PC-9 (cell line): ENCODE data around the gene GDF7. TPM values are rescaled to one million over a fixed set of nuclear protein-coding genes. Genes with fewer than 3 reads are reported as not detected.
A peak's percentile ranks its signal among the peaks of the same experiment; 100 is the strongest.

ENCODE experiments used
- BruUV-seq: library from RNA; stranded (reverse); fragments of 400-500 nt; replicated peaks from 2 replicates; lab custom pipeline; 2021; lab: Mats Ljungman, UMichigan
- CTCF ChIA-PET: fragments of 300-600 bp; sonication (Branson Sonifier 250); formaldehyde crosslinking; loops from one replicate; lab custom pipeline; 2022; ENCODE audit warnings: antibody characterized with exemption; lab: Charles Lee
- POLR2A ChIA-PET: fragments of 300-600 bp; sonication (Branson Sonifier 250); formaldehyde crosslinking; loops from one replicate; lab custom pipeline; 2022; ENCODE audit warnings: antibody characterized with exemption; ENCODE audit not compliant: unreplicated experiment; lab: Charles Lee
- DNase-seq, 2 experiments: peaks; one replicate each; pipeline versions ENCODE4 v3.0.0 to v3.0.0-alpha.2; 2015 to 2022; ENCODE audit warnings: mixed read lengths in 1 of 2
- H2AFZ ChIP-seq: fragments of 200-600 bp; sonication (generic); 2 replicates; pipeline ENCODE4 v1.8.1; 2017; ENCODE audit warnings: antibody characterized with exemption
- H3F3A ChIP-seq: fragments of 200-600 bp; sonication (generic); 2 replicates; pipeline ENCODE4 v1.8.1; 2017; ENCODE audit warnings: antibody characterized with exemption, mild to moderate bottlenecking, low read depth; ENCODE audit not compliant: insufficient read depth
- H3K27ac ChIP-seq: fragments of 200-600 bp; sonication (generic); 2 replicates; pipeline ENCODE4 v1.6.1; 2016; ENCODE audit warnings: mixed run types
- H3K27me3 ChIP-seq: fragments of 200-600 bp; sonication (generic); 2 replicates; pipeline ENCODE4 v1.6.1; 2016; ENCODE audit warnings: low read depth, mixed run types; ENCODE audit not compliant: insufficient read depth
- H3K36me3 ChIP-seq: fragments of 200-600 bp; sonication (generic); 2 replicates; pipeline ENCODE4 v1.6.1; 2016; ENCODE audit warnings: low read depth, mixed run types
- H3K4me1 ChIP-seq: fragments of 200-600 bp; sonication (generic); replicated peaks from 2 replicates; pipeline ENCODE4 v1.6.1; 2016; ENCODE audit warnings: mixed run types; ENCODE audit not compliant: insufficient read depth
- H3K4me2 ChIP-seq: fragments of 200-600 bp; sonication (generic); 2 replicates; pipeline ENCODE4 v1.6.1; 2017; ENCODE audit warnings: mixed run types
- H3K4me3 ChIP-seq: fragments of 200-600 bp; sonication (generic); 2 replicates; pipeline ENCODE4 v1.6.1; 2016; ENCODE audit warnings: mixed run types
- H3K79me2 ChIP-seq: fragments of 200-600 bp; sonication (generic); 2 replicates; pipeline ENCODE4 v1.6.1; 2017; ENCODE audit warnings: low read depth, mixed run types
- H3K9me2 ChIP-seq: fragments of 200-600 bp; sonication (generic); 2 replicates; pipeline ENCODE4 v1.8.1; 2017; ENCODE audit warnings: mild to moderate bottlenecking; ENCODE audit not compliant: insufficient read depth
- H3K9me3 ChIP-seq: fragments of 200-600 bp; sonication (generic); 2 replicates; pipeline ENCODE4 v1.8.1; 2016; ENCODE audit warnings: low read depth; ENCODE audit not compliant: insufficient read depth
- H4K20me1 ChIP-seq: fragments of 200-600 bp; sonication (generic); 2 replicates; pipeline ENCODE4 v1.8.1; 2017; ENCODE audit not compliant: insufficient read depth
- EZH2 ChIP-seq: fragments of 200-600 bp; sonication (generic); IDR thresholded peaks from 2 replicates; pipeline ENCODE4 v1.8.0; 2017; ENCODE audit warnings: antibody characterized with exemption, low read depth
- intact Hi-C: fragments of 100-400 bp; cut with micrococcal nuclease; formaldehyde crosslinking; loops from one replicate; pipeline ENCODE4 v1.10.0; 2022; ENCODE audit not compliant: unreplicated experiment
- total RNA-seq: library from RNA; stranded (reverse); gene quantifications from 2 replicates; pipeline ENCODE4 v1.2.3, GENCODE V29; 2021
- TF ChIP-seq, protein P1 (sequence below): fragments of 200-600 bp; sonication (generic); conservative IDR thresholded peaks from 2 replicates; pipeline ENCODE4 v1.6.1; 2017; ENCODE audit warnings: mixed run types, antibody characterized with exemption, mild to moderate bottlenecking, moderate library complexity

The GDF7 gene
- total RNA-seq, 1 experiment from 2014 or later = 0.04 TPM

DNA sequence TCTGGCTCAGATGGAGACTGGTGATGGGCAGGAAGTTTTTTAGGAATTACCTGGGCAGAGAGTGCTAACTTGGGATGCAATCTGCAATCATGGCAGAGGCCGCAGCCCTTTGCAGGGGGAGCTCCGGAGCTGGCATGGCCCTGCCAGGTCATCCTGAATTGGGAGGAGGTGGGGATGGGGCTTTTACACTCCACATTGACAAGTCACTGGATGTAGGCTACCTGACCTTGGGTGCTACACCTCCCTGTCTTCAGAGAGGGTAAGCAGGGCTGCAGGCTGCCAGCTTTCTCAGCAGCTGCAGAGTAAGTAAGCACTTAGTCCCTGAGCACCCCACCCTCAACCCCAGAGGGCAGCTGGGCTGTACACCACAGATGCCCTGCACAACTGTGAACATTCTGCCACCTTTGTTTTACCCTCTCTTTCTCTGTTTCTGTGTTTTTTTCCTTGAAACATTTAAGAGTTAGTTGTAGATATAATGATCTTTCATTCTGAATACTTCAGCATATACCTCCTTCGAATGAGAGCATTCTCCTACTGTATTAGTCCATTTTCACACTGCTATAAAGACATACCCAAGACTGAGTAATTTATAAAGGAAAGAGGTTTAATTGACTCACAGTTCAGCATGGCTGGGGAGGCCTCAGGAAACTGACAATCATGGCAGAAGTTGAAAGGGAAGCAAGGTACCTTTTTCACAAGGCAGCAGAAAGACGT lies 9.3 kb upstream of the GDF7 start:
- Histone ChIP-seq H3K36me3 (no peaks in the 10 kb centered on the region), H3K4me2 (no peak overlapping the region), H3F3A (no peaks in the 10 kb centered on the region; the same call in 1 of the 2 replicates), H3K27ac (no peak overlapping the region), H3K9me3 (no peaks in the 10 kb centered on the region), H3K4me1 (peaks cover 15% of the 10 kb centered on the region), H2AFZ (no peak overlapping the region), H4K20me1 (no peaks in the 10 kb centered on the region), H3K9me2 (no peaks in the 10 kb centered on the region), H3K4me3 (no peak overlapping the region), H3K79me2 (no peaks in the 10 kb centered on the region), H3K27me3 (no peaks in the 10 kb centered on the region)
- intact Hi-C loops = no loop called here
- TF ChIP-seq, protein P1, sequence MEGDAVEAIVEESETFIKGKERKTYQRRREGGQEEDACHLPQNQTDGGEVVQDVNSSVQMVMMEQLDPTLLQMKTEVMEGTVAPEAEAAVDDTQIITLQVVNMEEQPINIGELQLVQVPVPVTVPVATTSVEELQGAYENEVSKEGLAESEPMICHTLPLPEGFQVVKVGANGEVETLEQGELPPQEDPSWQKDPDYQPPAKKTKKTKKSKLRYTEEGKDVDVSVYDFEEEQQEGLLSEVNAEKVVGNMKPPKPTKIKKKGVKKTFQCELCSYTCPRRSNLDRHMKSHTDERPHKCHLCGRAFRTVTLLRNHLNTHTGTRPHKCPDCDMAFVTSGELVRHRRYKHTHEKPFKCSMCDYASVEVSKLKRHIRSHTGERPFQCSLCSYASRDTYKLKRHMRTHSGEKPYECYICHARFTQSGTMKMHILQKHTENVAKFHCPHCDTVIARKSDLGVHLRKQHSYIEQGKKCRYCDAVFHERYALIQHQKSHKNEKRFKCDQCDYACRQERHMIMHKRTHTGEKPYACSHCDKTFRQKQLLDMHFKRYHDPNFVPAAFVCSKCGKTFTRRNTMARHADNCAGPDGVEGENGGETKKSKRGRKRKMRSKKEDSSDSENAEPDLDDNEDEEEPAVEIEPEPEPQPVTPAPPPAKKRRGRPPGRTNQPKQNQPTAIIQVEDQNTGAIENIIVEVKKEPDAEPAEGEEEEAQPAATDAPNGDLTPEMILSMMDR = no peak
- TF ChIP-seq EZH2 = no peak
- ChIA-PET POLR2A (no interaction called here), CTCF (no interaction called here)
- DNase-seq = no peak
- BruUV-seq = no TSS peak

DNA sequence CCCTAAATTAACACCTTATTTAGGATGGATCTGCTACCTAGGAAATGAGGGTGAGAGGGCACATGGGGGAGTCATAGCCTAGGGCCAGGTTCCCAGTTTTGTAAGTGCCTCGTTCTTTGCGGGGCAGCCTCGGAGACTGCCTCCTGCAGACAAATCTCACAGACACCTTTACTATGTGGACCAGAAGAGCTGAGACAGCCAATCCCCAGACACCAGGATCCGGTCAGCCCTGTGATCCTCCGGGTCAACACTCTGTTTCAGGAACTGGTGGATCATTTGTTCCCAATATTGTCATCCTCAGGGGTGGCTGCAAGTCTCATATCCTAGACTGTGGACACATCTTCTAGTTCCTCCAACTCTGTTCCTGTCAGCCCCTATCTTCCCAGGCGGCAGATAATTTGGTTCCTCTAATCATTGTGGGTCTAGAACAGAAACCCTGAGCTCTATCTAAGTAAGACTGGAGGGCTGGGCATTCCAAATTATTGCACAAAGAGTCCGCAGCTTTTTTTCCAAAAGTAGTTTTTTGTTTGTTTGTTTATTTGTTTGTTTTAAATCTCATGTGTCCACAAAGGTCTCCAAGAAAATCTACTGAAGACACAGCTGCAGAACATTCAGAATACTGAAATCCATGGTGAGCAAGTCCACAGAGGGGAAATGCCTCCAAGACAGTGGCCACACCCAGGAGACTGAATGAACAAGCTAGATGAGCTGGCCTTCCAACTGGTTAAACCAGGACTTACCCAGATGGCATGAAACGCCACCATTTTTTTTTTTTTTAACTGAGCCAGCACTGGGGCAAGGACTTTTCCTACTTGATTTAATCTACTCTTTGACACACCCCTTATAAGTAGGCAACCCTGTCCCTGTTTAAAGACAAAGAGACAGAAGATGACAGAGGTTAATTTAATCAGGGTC lies 6.2 kb upstream of the GDF7 start:
- no peaks in the 10 kb centered on the region for H4K20me1 ChIP-seq
- no peak for TF ChIP-seq EZH2
- TF ChIP-seq, protein P1 = no peak
- H3K27me3 ChIP-seq = 0 out of 2 replicates have a peak, but pooled peaks cover 14% of the 10 kb centered on the region
- no peak overlapping the region for H2AFZ ChIP-seq
- no peaks in the 10 kb centered on the region for H3K79me2 ChIP-seq
- no TSS peak for BruUV-seq
- DNase-seq = peak; percentile 60 to 82
- ChIA-PET CTCF (interaction anchor here (0.6 to 1.7 kb wide), 9 partner anchors 9 to 895 kb away, joined by 3 to 18 read pairs (median 5); partner anchors contain the start of genes HS1BP3 and RHOB), POLR2A (interaction anchor here (0.6 to 1.0 kb wide), 3 partner anchors 10 to 301 kb away, joined by 3 to 8 read pairs (median 6); partner anchors contain the start of gene HS1BP3)
- intact Hi-C loops = loop anchor here (1.0 to 5.0 kb wide), 5 partner anchors 162 to 507 kb away; no protein-coding TSS in a partner anchor
- peaks cover 15% of the 10 kb centered on the region for H3K4me1 ChIP-seq
- no peak overlapping the region for H3K27ac ChIP-seq
- no peak overlapping the region for H3K4me3 ChIP-seq
- H3K36me3 ChIP-seq = no peaks in the 10 kb centered on the region
- H3K9me2 ChIP-seq = no peaks in the 10 kb centered on the region
- no peaks in the 10 kb centered on the region for H3K9me3 ChIP-seq
- H3K4me2 ChIP-seq = peak overlapping the region; percentile 54
- H3F3A ChIP-seq = no peaks in the 10 kb centered on the region; the same call in 1 of the 2 replicates
